ENCODE measurements around the gene WDHD1. TPM values are rescaled to one million over a fixed set of nuclear protein-coding genes. Genes with fewer than 3 reads are reported as not detected.
"Not testable (repeated sequence)": the region's sequence is repeated elsewhere in the genome, so short reads cannot be mapped to it uniquely, and the experiment has no call there.

WDHD1 gene
- total and polyA plus RNA-seq, 5 experiments from 2014 or later, result 2.2 to 4.9 (median 3.8) TPM

- no peaks in the 10 kb centered on the region for H3K9me3 Mint-ChIP-seq
- ATAC-seq (no peak), DNase-seq (no peak)
- H3K27me3 Mint-ChIP-seq, result peaks cover 0 to 1% (median 0%) of the 10 kb centered on the region in 5 donors
- no peaks in the 10 kb centered on the region for H3K4me1 Mint-ChIP-seq
- POLR2A ChIA-PET, result no interaction called here
- no peak overlapping the region for H3K4me3 Mint-ChIP-seq
- H3K27ac Mint-ChIP-seq, result no peak overlapping the region
- no peaks in the 10 kb centered on the region for H3K36me3 Mint-ChIP-seq
Measured at GRCh38 chr14:54916101-54916500, 110.8 kb downstream of the WDHD1 start.

GRCh38 chr14:54909817-54910558, 116.9 kb downstream of the WDHD1 start:
- H3K27ac Mint-ChIP-seq, result no peak overlapping the region
- ATAC-seq (no peak), DNase-seq (no peak)
- H3K36me3 Mint-ChIP-seq, result no peaks in the 10 kb centered on the region
- POLR2A ChIA-PET, result no interaction called here
- peaks cover 0 to 10% (median 4%) of the 10 kb centered on the region in 4 donors for H3K4me1 Mint-ChIP-seq
- H3K27me3 Mint-ChIP-seq, result peaks cover 0 to 1% (median 0%) of the 10 kb centered on the region in 5 donors
- no peaks in the 10 kb centered on the region for H3K9me3 Mint-ChIP-seq
- H3K4me3 Mint-ChIP-seq, result no peak overlapping the region

GRCh38 chr14:54908973-54909372, 117.9 kb downstream of the WDHD1 start:
- DNase-seq, H3K27me3 Mint-ChIP-seq, H3K36me3 Mint-ChIP-seq, ATAC-seq, H3K4me3 Mint-ChIP-seq, H3K9me3 Mint-ChIP-seq, POLR2A ChIA-PET, H3K27ac Mint-ChIP-seq: not testable (repeated sequence)
- peaks cover 0 to 10% (median 4%) of the 10 kb centered on the region in 4 donors for H3K4me1 Mint-ChIP-seq

GRCh38 chr14:54908190-54908589, 118.7 kb downstream of the WDHD1 start:
- Mint-ChIP-seq H3K27me3 (no peaks in the 10 kb centered on the region), H3K27ac (peak overlapping the region in 4 of 10 donors; percentile 1 to 70 (median 4)), H3K36me3 (no peaks in the 10 kb centered on the region), H3K4me3 (peak overlapping the region in 3 of 10 donors; percentile 3 to 43 (median 7)), H3K9me3 (no peaks in the 10 kb centered on the region), H3K4me1 (peaks cover 0 to 12% (median 5%) of the 10 kb centered on the region in 4 donors)
- POLR2A ChIA-PET, result no interaction called here
- DNase-seq (no peak), ATAC-seq (no peak)

- Mint-ChIP-seq H3K9me3 (no peaks in the 10 kb centered on the region), H3K4me1 (peaks cover 2 to 16% (median 6%) of the 10 kb centered on the region in 4 donors), H3K4me3 (no peak overlapping the region), H3K27me3 (no peaks in the 10 kb centered on the region), H3K27ac (no peak overlapping the region), H3K36me3 (no peaks in the 10 kb centered on the region)
- ATAC-seq, result no peak
- POLR2A ChIA-PET, result no interaction called here
- no peak for DNase-seq
Measured at GRCh38 chr14:54906075-54906474, 120.8 kb downstream of the WDHD1 start.

GRCh38 chr14:54902521-54903420, 124.1 kb downstream of the WDHD1 start, which contains the start of gene GCH1:
Gene GCH1 (minus strand): TSS chr14:54902826. CDS start chr14:54902663, 163 bp downstream.
- peak; percentile 55 to 85 (median 76) for DNase-seq
- peak; percentile 78 to 80 for ATAC-seq
- H3K27ac Mint-ChIP-seq, result peak within 1 kb of the TSS; percentile 34 to 97 (median 92)
- H3K4me3 Mint-ChIP-seq, result peak within 1 kb of the TSS; percentile 81 to 93 (median 91)
- no peaks in the 10 kb centered on the region for H3K27me3 Mint-ChIP-seq
- POLR2A ChIA-PET, result interaction anchor here (0.6 to 3.3 kb wide), 9 partner anchors 9 to 238 kb away, joined by 3 to 18 read pairs (median 4); no protein-coding TSS in a partner anchor
- H3K4me1 Mint-ChIP-seq, result peaks cover 6 to 31% (median 21%) of the 10 kb centered on the region in 4 donors
- H3K36me3 Mint-ChIP-seq, result peaks cover 0 to 2% (median 0%) of the 10 kb centered on the region in 3 donors
- H3K9me3 Mint-ChIP-seq, result no peaks in the 10 kb centered on the region

GRCh38 chr14:54902143-54902520, 124.8 kb downstream of the WDHD1 start:
- Mint-ChIP-seq H3K9me3 (no peaks in the 10 kb centered on the region), H3K4me3 (peak overlapping the region; percentile 81 to 93 (median 88)), H3K27ac (peak overlapping the region in 8 of 10 donors; percentile 20 to 91 (median 76)), H3K4me1 (peaks cover 10 to 33% (median 23%) of the 10 kb centered on the region in 4 donors), H3K27me3 (no peaks in the 10 kb centered on the region), H3K36me3 (peaks cover 0 to 2% (median 0%) of the 10 kb centered on the region in 3 donors)
- ATAC-seq (peak; percentile 67), DNase-seq (peak; percentile 69 to 88 (median 77))
- POLR2A ChIA-PET, result interaction anchor here (0.6 to 3.3 kb wide), 8 partner anchors 8 to 1216 kb away, joined by 3 to 18 read pairs (median 4); partner anchors contain the start of gene PELI2

- POLR2A ChIA-PET, result interaction anchor here (0.6 to 3.3 kb wide), 10 partner anchors 13 to 1217 kb away, joined by 3 to 18 read pairs (median 3); partner anchors contain the start of gene PELI2
- Mint-ChIP-seq H3K36me3 (peaks cover 0 to 2% (median 0%) of the 10 kb centered on the region in 3 donors), H3K4me3 (peak overlapping the region; percentile 81 to 93 (median 88)), H3K4me1 (peaks cover 10 to 33% (median 23%) of the 10 kb centered on the region in 4 donors), H3K27ac (peak overlapping the region; percentile 34 to 94 (median 88)), H3K9me3 (no peaks in the 10 kb centered on the region), H3K27me3 (no peaks in the 10 kb centered on the region)
- ATAC-seq (no peak), DNase-seq (peak in 3 of 10 donors; percentile 4 to 13 (median 9))
Measured at GRCh38 chr14:54901380-54902142, 125.3 kb downstream of the WDHD1 start.

- peaks cover 0 to 4% (median 0%) of the 10 kb centered on the region in 3 donors for H3K36me3 Mint-ChIP-seq
Measured at GRCh38 chr14:54899573-54899972, 127.3 kb downstream of the WDHD1 start.

GRCh38 chr14:54897809-54898555, 128.9 kb downstream of the WDHD1 start:
- ATAC-seq, DNase-seq, H3K4me3 Mint-ChIP-seq, H3K36me3 Mint-ChIP-seq, H3K9me3 Mint-ChIP-seq, H3K27me3 Mint-ChIP-seq: not testable (repeated sequence)
- Mint-ChIP-seq H3K4me1 (peaks cover 17 to 49% (median 41%) of the 10 kb centered on the region in 4 donors), H3K27ac (peak overlapping the region in 4 of 10 donors; percentile 11 to 45 (median 24))
- POLR2A ChIA-PET, result interaction anchor here (2.1 kb wide), 1 partner anchor 16 kb away, joined by 6 read pairs; no protein-coding TSS in a partner anchor

More at GRCh38 chr14:54899573-54899972, 127.3 kb downstream of the WDHD1 start:
- Mint-ChIP-seq H3K27me3 (no peaks in the 10 kb centered on the region), H3K4me1 (peaks cover 15 to 44% (median 32%) of the 10 kb centered on the region in 4 donors), H3K27ac (peak overlapping the region in 4 of 10 donors; percentile 40 to 72 (median 50)), H3K9me3 (no peaks in the 10 kb centered on the region), H3K4me3 (peak overlapping the region in 4 of 10 donors; percentile 9 to 63 (median 28))
- POLR2A ChIA-PET, result interaction anchor here (2.1 kb wide), 1 partner anchor 18 kb away, joined by 6 read pairs; no protein-coding TSS in a partner anchor
- ATAC-seq (no peak), DNase-seq (no peak)

GRCh38 chr14:54895683-54896082, 131.2 kb downstream of the WDHD1 start:
- ATAC-seq, result no peak
- Mint-ChIP-seq H3K36me3 (peaks cover 0 to 4% (median 0%) of the 10 kb centered on the region in 3 donors), H3K9me3 (no peaks in the 10 kb centered on the region), H3K27ac (peak overlapping the region in 3 of 10 donors; percentile 20 to 75 (median 37)), H3K27me3 (no peaks in the 10 kb centered on the region), H3K4me3 (no peak overlapping the region), H3K4me1 (peaks cover 18 to 55% (median 41%) of the 10 kb centered on the region in 4 donors)
- POLR2A ChIA-PET, result no interaction called here
- DNase-seq, result no peak

Data from naive thymus-derived CD8-positive, alpha-beta T cell (primary cell).